GM21526 (cell line): ENCODE measurements around the gene DOCK2.

ENCODE experiments used
- ATAC-seq: cut with Tn5 transposase; IDR thresholded peaks from one replicate; pipeline ENCODE4 v1.9.1; 2021; ENCODE audit warnings: moderate library complexity; ENCODE audit not compliant: unreplicated experiment, low FRiP score

DOCK2 gene

GRCh38 chr5:170000155-170000554, 363.1 kb downstream of the DOCK2 start:
- ATAC-seq: no peak

- ATAC-seq: no peak
These were observed 368.9 kb downstream of the DOCK2 start for GRCh38 chr5:170006021-170006420.

GRCh38 chr5:170008376-170008775, 371.3 kb downstream of the DOCK2 start:
- ATAC-seq: no peak

- no peak for ATAC-seq
These were observed 373.5 kb downstream of the DOCK2 start for GRCh38 chr5:170010595-170010994.

- no peak for ATAC-seq
These were observed 374.7 kb downstream of the DOCK2 start for GRCh38 chr5:170011751-170012150.

- ATAC-seq: no peak
These were observed 375.5 kb downstream of the DOCK2 start for GRCh38 chr5:170012622-170013021.

- no peak for ATAC-seq
These were observed 383.3 kb downstream of the DOCK2 start for GRCh38 chr5:170020423-170020822.

GRCh38 chr5:170021506-170021905, 384.4 kb downstream of the DOCK2 start:
- ATAC-seq: no peak

GRCh38 chr5:170025853-170026252, 388.8 kb downstream of the DOCK2 start:
- ATAC-seq: no peak

GRCh38 chr5:170028124-170028523, 391.0 kb downstream of the DOCK2 start:
- ATAC-seq: no peak

- ATAC-seq: no peak
These were observed 397.2 kb downstream of the DOCK2 start for GRCh38 chr5:170034231-170034630.

- ATAC-seq: no peak
These were observed 401.2 kb downstream of the DOCK2 start for GRCh38 chr5:170038241-170038640.

- ATAC-seq: no peak
These were observed 402.8 kb downstream of the DOCK2 start for GRCh38 chr5:170039830-170040229.

GRCh38 chr5:170046241-170046640, 409.2 kb downstream of the DOCK2 start:
- no peak for ATAC-seq

- ATAC-seq: no peak
These were observed 412.6 kb downstream of the DOCK2 start for GRCh38 chr5:170049713-170050112.

- ATAC-seq: no peak
These were observed 416.8 kb downstream of the DOCK2 start for GRCh38 chr5:170053896-170054295.

GRCh38 chr5:170055606-170056005, 418.5 kb downstream of the DOCK2 start:
- no peak for ATAC-seq

GRCh38 chr5:170056561-170057267, 419.6 kb downstream of the DOCK2 start:
- ATAC-seq: no peak

- no peak for ATAC-seq
These were observed 420.2 kb downstream of the DOCK2 start for GRCh38 chr5:170057311-170057710.

GRCh38 chr5:170059221-170059620, 422.1 kb downstream of the DOCK2 start:
- ATAC-seq: no peak

- ATAC-seq: no peak
These were observed 430.1 kb downstream of the DOCK2 start for GRCh38 chr5:170067152-170067551.

GRCh38 chr5:170067574-170068170, 430.6 kb downstream of the DOCK2 start:
- no peak for ATAC-seq
